HG03378 (cell line): ENCODE data around the gene SLC66A3.

Experiments
- ATAC-seq: cut with Tn5 transposase; IDR thresholded peaks from one replicate; pipeline ENCODE4 v1.9.1; 2021; ENCODE audit warnings: mild to moderate bottlenecking, moderate library complexity; ENCODE audit not compliant: unreplicated experiment

SLC66A3 gene

DNA sequence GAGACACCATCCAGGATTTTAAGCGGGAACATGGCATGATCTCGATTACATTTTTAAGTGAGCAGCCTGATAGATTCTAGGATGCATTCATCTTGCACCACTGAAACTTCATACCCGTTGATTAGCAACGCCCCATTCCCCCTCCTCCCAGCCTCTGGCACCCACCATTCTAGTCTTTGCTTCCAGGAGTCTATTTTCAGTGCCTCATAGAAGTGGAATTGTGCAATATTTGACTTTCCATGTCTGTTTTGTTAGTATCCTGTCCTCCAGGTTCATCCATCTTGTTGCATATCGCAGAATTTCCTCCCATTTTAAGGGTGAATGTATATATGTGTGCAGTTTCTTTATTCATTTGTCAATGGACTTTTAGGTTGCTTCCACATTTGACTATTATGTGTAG, 20.9 kb upstream of the SLC66A3 start:
- no peak for ATAC-seq

DNA sequence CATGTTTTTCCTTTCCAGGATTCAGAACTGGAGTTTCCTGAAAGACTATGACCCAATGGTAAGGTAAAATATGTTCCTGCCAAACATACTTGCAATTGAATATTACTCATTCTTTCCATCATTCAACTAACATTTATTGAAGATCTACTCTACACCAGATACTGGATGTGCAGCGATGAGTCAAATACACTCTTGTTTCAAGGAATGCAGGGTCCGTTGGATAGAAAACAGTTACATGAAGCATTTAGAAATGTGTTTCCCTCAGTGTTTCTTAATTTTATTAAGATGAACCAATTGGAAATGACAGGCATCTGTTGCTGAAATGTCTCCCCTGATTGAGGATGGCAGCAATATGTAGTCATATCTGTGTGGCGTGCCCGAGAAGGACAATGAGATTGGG, 14.8 kb upstream of the SLC66A3 start:
- ATAC-seq = no peak

DNA sequence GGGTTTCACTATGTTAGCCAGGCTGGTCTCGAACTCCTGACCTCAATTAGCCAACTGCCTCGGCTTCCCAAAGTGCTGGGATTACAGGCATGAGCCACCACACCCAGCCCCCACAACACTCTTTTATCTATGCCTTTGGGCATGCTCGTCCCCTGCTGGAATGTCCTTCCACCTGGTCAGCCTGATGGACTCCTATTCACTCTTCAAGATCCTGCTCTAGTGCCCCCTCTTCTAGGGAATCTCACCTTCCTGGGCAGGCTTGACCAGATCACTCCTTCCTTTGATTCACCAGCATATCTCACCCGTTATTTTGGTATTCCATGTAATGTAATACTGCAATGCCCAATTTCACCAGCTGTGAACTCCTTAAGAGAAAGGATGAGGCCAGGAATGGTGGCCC, 13.9 kb upstream of the SLC66A3 start:
- no peak for ATAC-seq

- no peak for ATAC-seq
These were observed 12.9 kb upstream of the SLC66A3 start for GRCh38 chr2:11142330-11142729.

GRCh38 chr2:11142987-11143386, 12.3 kb upstream of the SLC66A3 start:
- no peak for ATAC-seq

- ATAC-seq = no peak
These were observed 11.1 kb upstream of the SLC66A3 start for GRCh38 chr2:11144077-11144737.

- ATAC-seq = no peak
These were observed 10.6 kb upstream of the SLC66A3 start for GRCh38 chr2:11144738-11145079.

DNA sequence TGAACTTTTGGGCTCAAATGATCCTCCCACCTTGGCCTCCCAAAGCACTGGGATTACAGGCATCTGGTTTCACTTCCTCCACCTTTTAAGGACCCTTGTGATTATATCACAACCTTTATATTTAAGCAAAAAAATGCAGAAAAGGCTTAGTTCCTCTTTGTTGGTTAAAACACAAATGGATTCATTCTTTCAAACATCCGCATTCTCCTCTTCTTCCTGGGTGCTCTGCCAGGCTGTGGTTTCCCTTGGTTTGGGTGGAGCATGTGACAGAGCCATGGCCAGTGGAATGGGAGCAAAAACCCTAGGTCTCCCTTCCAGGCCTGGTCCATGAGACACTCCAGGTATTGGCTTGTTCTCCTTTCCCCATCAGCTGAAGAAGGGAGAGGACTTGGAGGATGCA, 9.9 kb upstream of the SLC66A3 start:
- no peak for ATAC-seq

GRCh38 chr2:11146076-11146475, 9.2 kb upstream of the SLC66A3 start:
- ATAC-seq = no peak

DNA sequence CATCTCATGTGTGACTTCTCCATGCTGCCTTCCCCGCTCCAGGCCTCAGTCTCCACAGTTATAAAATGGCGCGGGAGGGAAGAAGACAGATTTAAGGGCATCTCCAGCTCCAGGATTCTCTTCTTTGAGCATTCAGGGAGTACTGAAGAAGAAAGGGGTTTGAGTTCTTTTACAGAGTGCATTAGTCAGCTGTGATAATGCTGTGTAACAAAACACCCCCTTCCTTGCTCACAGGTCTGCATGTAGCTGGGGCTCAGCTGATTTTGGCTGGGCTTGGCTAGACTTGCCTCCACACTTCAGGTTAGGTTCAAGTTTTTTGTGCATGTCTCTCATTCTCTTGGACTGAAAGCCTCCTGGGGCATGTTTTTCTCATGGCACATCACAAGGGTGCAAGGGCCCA, 8.0 kb upstream of the SLC66A3 start:
- ATAC-seq = no peak

GRCh38 chr2:11152591-11152990, 2.7 kb upstream of the SLC66A3 start:
- ATAC-seq = no peak

- ATAC-seq = peak; percentile 32
These were observed 998 bp upstream of the SLC66A3 start for GRCh38 chr2:11154016-11154922.

DNA sequence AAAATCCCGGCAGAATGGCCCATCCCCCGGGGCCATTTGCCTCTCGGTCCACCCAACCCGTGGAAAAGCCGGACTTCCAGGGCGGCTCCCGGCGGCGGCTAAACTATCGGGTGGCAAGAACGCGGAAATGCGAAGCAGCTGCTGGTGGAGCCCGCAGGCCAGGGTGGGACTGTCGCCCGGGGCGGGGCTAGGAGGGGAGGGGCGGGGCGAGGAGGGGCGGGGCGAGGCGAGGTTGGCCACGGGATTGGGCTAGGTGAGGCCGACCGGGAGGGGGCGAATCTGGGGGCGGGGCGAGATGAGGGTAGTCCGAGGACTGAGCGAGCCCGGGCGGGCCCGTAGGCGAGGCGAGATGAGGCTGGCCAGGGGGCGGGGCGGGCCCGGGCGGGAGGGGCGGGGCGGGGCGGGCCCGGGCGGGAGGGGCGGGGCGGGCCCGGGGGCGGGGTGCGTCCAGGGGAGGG, 315 bp upstream of the SLC66A3 start:
- ATAC-seq = peak; percentile 42

GRCh38 chr2:11156396-11157075, 1.3 kb downstream of the SLC66A3 start:
- ATAC-seq = no peak

- ATAC-seq = no peak
These were observed 2.0 kb downstream of the SLC66A3 start for GRCh38 chr2:11157296-11157695.

GRCh38 chr2:11157731-11158130, 2.5 kb downstream of the SLC66A3 start:
- ATAC-seq = no peak

- ATAC-seq = no peak
These were observed 3.8 kb downstream of the SLC66A3 start for GRCh38 chr2:11158916-11159573.

GRCh38 chr2:11159574-11160170, 4.4 kb downstream of the SLC66A3 start:
- ATAC-seq = no peak

DNA sequence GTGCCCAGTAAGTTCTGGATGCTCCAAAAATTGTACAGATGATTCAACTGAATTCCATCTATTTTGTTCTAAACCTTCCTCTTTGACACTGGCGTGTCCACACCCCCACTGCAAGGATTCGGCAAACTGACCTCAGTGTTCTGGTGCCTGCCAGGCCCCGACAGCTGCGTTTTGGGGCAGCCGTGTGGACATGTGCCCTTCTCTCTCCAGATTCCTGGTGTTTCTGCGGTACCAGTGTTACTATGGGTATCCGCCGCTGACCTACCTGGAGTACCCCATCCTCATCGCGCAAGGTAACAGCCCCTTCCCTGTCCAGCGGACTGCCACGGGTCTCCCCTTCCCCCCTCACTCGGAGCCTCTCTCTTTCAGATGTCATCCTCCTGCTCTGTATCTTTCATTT, 5.0 kb downstream of the SLC66A3 start:
- ATAC-seq = no peak

- peak; percentile 81 for ATAC-seq
These were observed 5.6 kb downstream of the SLC66A3 start for GRCh38 chr2:11160731-11161455.
